Measurements from ENCODE around the gene MDFI. TPM values are rescaled to one million over a fixed set of nuclear protein-coding genes. Genes with fewer than 3 reads are reported as not detected.

MDFI gene
- total RNA-seq, 1 experiment from 2014 or later: 19.4 TPM

- BruUV-seq (replicated peaks): no TSS peak
- intact Hi-C loops (cut with micrococcal nuclease; ENCODE audit: unreplicated experiment): no loop called here
- CTCF ChIA-PET: interaction anchor here (0.6 kb wide), 1 partner anchor 48 kb away, joined by 17 read pairs; no protein-coding TSS in a partner anchor
Measured at GRCh38 chr6:41651246-41651961, 13.1 kb downstream of the MDFI start.

GRCh38 chr6:41651962-41652657 is 13.8 kb downstream of the MDFI start:
- H3K36me3 ChIP-seq (ENCODE audit: low read depth): no peaks in the 10 kb centered on the region
- intact Hi-C loops (cut with micrococcal nuclease; ENCODE audit: unreplicated experiment): no loop called here
- CTCF ChIA-PET: interaction anchor here (0.6 to 0.7 kb wide), 2 partner anchors 26 to 49 kb away, joined by 6 to 17 read pairs; no protein-coding TSS in a partner anchor

More at GRCh38 chr6:41651246-41651961, 13.1 kb downstream of the MDFI start:
- H3K9me2 ChIP-seq (ENCODE audit: insufficient read depth): no peaks in the 10 kb centered on the region
- no peaks in the 10 kb centered on the region for H4K20me1 ChIP-seq (ENCODE audit: insufficient read depth)
- H3K36me3 ChIP-seq (ENCODE audit: low read depth): no peaks in the 10 kb centered on the region
- TF ChIP-seq CTCF (conservative IDR thresholded peaks at IDR 0.05) (no peak), EZH2 (IDR thresholded peaks at IDR 0.05; ENCODE audit: low read depth) (no peak)
- H2AFZ ChIP-seq: no peak overlapping the region
- no peak overlapping the region for H3K4me3 ChIP-seq
- DNase-seq: no peak
- no peaks in the 10 kb centered on the region for H3K9me3 ChIP-seq (ENCODE audit: insufficient read depth, low read depth)
- POLR2A ChIA-PET (ENCODE audit: unreplicated experiment): no interaction called here
- no peak overlapping the region for H3K4me2 ChIP-seq
- H3K27ac ChIP-seq: no peak overlapping the region
- 0 out of 2 replicates have a peak, but pooled peaks cover 8% of the 10 kb centered on the region for H3K4me1 ChIP-seq (replicated peaks; ENCODE audit: insufficient read depth)
- peaks cover 7% of the 10 kb centered on the region; the same call in 1 of the 2 replicates for H3F3A ChIP-seq (ENCODE audit: insufficient read depth, low read depth)
- H3K79me2 ChIP-seq (ENCODE audit: low read depth): no peaks in the 10 kb centered on the region
- H3K27me3 ChIP-seq (ENCODE audit: insufficient read depth, low read depth): no peaks in the 10 kb centered on the region

More at GRCh38 chr6:41651962-41652657, 13.8 kb downstream of the MDFI start:
- Histone ChIP-seq H3F3A (ENCODE audit: insufficient read depth, low read depth) (peaks cover 7% of the 10 kb centered on the region; the same call in 1 of the 2 replicates), H2AFZ (no peak overlapping the region), H3K27ac (no peak overlapping the region), H3K9me2 (ENCODE audit: insufficient read depth) (no peaks in the 10 kb centered on the region), H3K27me3 (ENCODE audit: insufficient read depth, low read depth) (no peaks in the 10 kb centered on the region), H3K4me2 (no peak overlapping the region), H3K4me3 (no peak overlapping the region), H3K4me1 (replicated peaks; ENCODE audit: insufficient read depth) (0 out of 2 replicates have a peak, but pooled peaks cover 8% of the 10 kb centered on the region), H3K9me3 (ENCODE audit: insufficient read depth, low read depth) (no peaks in the 10 kb centered on the region), H3K79me2 (ENCODE audit: low read depth) (no peaks in the 10 kb centered on the region), H4K20me1 (ENCODE audit: insufficient read depth) (no peaks in the 10 kb centered on the region)
- no peak for TF ChIP-seq CTCF (conservative IDR thresholded peaks at IDR 0.05)
- no peak for TF ChIP-seq EZH2 (IDR thresholded peaks at IDR 0.05; ENCODE audit: low read depth)
- POLR2A ChIA-PET (ENCODE audit: unreplicated experiment): no interaction called here
- no peak for DNase-seq
- BruUV-seq (replicated peaks): no TSS peak

Data from PC-9 (cell line).